Epithelial cell of esophagus (primary cell): Measurements from ENCODE around the gene SPANXN2.
"Not testable (repeated sequence)": the region's sequence is repeated elsewhere in the genome, so short reads cannot be mapped to it uniquely, and the experiment has no call there.

Experiments
- DNase-seq: peaks from one replicate; pipeline ENCODE4 v3.0.0; 2010; ENCODE audit warnings: low read depth
- H3K4me3 ChIP-seq: 2 replicates; pipeline ENCODE4 v1.5.1; 2011; ENCODE audit warnings: mild to moderate bottlenecking, low read length, control low read depth
- TF ChIP-seq, protein P1 (sequence below): IDR thresholded peaks from 2 replicates; pipeline ENCODE4 v1.5.1; 2011; ENCODE audit warnings: low read depth, mild to moderate bottlenecking, low read length, control low read depth, inconsistent platforms; ENCODE audit not compliant: insufficient read depth; ENCODE audit errors: missing control alignments

The SPANXN2 gene

DNA sequence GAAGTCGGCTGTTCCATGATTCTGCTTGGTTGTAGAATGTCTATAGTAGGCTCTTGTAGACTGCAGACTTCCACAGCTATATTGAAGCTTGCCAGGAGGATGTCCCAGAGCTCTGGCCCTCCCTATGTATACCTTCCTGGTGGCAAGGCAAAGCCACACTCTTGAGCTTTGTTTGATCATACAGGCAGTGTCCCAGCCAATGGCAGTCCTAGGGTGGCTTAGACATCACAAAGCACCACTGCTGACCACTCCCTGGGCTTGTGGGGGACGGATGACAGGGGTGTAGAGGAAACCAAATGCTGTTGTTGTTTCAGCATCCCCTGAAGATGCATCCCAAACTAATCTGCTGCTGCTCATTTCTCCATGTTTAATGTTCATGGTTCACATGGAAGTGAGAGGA lies at the start of gene SPANXN2:
TSS of gene SPANXN2 (minus strand) at position 101 of the 400 bp plus-strand sequence. CDS start at position 17, 84 bp downstream.
- not testable (repeated sequence) for H3K4me3 ChIP-seq

GRCh38 chrX:143768976-143769375 lies 48.4 kb upstream of the SPANXN2 start:
- H3K4me3 ChIP-seq, result no peak overlapping the region
- TF ChIP-seq, protein P1, sequence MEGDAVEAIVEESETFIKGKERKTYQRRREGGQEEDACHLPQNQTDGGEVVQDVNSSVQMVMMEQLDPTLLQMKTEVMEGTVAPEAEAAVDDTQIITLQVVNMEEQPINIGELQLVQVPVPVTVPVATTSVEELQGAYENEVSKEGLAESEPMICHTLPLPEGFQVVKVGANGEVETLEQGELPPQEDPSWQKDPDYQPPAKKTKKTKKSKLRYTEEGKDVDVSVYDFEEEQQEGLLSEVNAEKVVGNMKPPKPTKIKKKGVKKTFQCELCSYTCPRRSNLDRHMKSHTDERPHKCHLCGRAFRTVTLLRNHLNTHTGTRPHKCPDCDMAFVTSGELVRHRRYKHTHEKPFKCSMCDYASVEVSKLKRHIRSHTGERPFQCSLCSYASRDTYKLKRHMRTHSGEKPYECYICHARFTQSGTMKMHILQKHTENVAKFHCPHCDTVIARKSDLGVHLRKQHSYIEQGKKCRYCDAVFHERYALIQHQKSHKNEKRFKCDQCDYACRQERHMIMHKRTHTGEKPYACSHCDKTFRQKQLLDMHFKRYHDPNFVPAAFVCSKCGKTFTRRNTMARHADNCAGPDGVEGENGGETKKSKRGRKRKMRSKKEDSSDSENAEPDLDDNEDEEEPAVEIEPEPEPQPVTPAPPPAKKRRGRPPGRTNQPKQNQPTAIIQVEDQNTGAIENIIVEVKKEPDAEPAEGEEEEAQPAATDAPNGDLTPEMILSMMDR, result no peak
- DNase-seq, result peak; percentile 51

More for the DNA sequence above, at the start of gene SPANXN2:
- not testable (repeated sequence) for DNase-seq

GRCh38 chrX:143767789-143768188 lies 47.2 kb upstream of the SPANXN2 start:
- not testable (repeated sequence) for DNase-seq

DNA sequence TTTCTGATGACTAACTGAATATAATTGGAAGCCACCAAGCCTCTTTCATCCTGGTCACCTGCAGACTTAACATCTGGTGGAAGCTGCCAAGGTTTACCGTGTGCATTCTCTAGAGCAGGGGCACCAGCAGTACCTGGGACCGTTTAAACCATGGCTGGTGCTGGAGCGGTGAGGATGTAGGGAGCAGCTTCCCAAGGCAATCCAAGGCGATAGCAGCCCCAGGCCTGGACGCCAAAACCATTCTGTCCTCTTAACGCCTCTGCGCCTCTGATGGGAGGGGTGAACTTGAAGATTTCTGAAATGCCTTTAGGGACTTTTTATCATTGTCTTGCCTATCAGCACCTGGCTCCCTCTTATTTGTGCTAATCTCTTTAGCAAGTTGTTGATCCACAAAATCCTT lies 37.3 kb upstream of the SPANXN2 start:
- no peak overlapping the region for H3K4me3 ChIP-seq
- no peak for DNase-seq
- TF ChIP-seq, protein P1, result no peak

More at GRCh38 chrX:143767789-143768188, 47.2 kb upstream of the SPANXN2 start:
- H3K4me3 ChIP-seq, result not testable (repeated sequence)

GRCh38 chrX:143757375-143757774 lies 36.8 kb upstream of the SPANXN2 start:
- TF ChIP-seq, protein P1, result no peak
- DNase-seq, result no peak
- H3K4me3 ChIP-seq, result no peak overlapping the region

DNA sequence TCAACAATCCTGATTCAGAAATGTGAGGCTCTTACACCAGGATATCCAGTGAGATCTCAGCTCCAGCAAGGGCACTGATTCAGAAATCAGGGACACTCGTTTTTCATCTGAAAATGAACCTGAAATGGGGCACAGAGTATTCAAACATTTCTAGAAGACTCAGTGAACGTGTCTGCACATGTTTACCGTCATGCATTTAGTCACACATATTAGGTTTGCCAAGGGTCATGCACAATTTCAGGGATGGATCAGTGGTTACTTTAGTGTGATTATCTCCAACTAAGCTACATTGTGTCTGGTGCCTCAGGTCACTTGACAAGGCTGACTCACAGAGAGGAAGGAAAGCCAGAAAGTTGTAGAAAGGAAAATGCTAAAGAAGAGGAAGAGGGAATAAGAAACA lies 33.6 kb upstream of the SPANXN2 start:
- TF ChIP-seq, protein P1, result no peak
- peak; percentile 64 for DNase-seq
- no peak overlapping the region for H3K4me3 ChIP-seq

GRCh38 chrX:143733866-143734265 lies 13.3 kb upstream of the SPANXN2 start:
- TF ChIP-seq, protein P1, result no peak
- H3K4me3 ChIP-seq, result no peak overlapping the region
- no peak for DNase-seq

GRCh38 chrX:143726296-143726695 lies 5.7 kb upstream of the SPANXN2 start:
- TF ChIP-seq, protein P1, result no peak
- no peak overlapping the region for H3K4me3 ChIP-seq
- no peak for DNase-seq
